BJ (cell line): ENCODE results near the gene NR2F2. TPM values are rescaled to one million over a fixed set of nuclear protein-coding genes. Genes with fewer than 3 reads are reported as not detected.

Source experiments
- CTCF ChIA-PET: fragments of 350-600 bp; formaldehyde crosslinking; extraction: SDS; loops from one replicate; lab custom pipeline; 2021; ENCODE audit warnings: antibody characterized with exemption, inconsistent platforms; lab: Yijun Ruan, JAX
- POLR2A ChIA-PET: fragments of 300-600 bp; sonication (Branson Sonifier 250); formaldehyde crosslinking; extraction: SDS; loops from one replicate; lab custom pipeline; 2021; ENCODE audit warnings: antibody characterized with exemption; lab: Charles Lee
- DNase-seq: peaks from one replicate; pipeline ENCODE4 v3.0.0-alpha.2; 2011; ENCODE audit warnings: low read depth
- H3K27me3 ChIP-seq: 2 replicates; pipeline ENCODE4 v1.6.0; 2011; ENCODE audit warnings: low read length; ENCODE audit not compliant: control insufficient read depth, insufficient read depth
- H3K36me3 ChIP-seq: 2 replicates; pipeline ENCODE4 v1.5.1; 2011; ENCODE audit warnings: low read length; ENCODE audit not compliant: control insufficient read depth, insufficient read depth
- H3K4me3 ChIP-seq: 2 replicates; pipeline ENCODE4 v1.5.1; 2011; ENCODE audit warnings: low read depth, mild to moderate bottlenecking, control low read depth, low read length
- polyA plus RNA-seq: library from polyadenylated mRNA; depleted of rRNA; stranded (reverse); fragments of >200 nt; gene quantifications from 2 replicates; pipeline ENCODE4 v1.2.3, GENCODE V29; 2011
- TF ChIP-seq, protein P1 (sequence below): IDR thresholded peaks from 2 replicates; pipeline ENCODE4 v1.5.1; 2011; ENCODE audit warnings: low read depth, mild to moderate bottlenecking, control low read depth, inconsistent platforms, low read length, moderate library complexity; ENCODE audit not compliant: insufficient read depth

Gene NR2F2
- polyA plus RNA-seq, 1 experiment: 50.0 TPM

GRCh38 chr15:96314963-96315362 is 15.5 kb upstream of the NR2F2 start:
- TF ChIP-seq, protein P1, sequence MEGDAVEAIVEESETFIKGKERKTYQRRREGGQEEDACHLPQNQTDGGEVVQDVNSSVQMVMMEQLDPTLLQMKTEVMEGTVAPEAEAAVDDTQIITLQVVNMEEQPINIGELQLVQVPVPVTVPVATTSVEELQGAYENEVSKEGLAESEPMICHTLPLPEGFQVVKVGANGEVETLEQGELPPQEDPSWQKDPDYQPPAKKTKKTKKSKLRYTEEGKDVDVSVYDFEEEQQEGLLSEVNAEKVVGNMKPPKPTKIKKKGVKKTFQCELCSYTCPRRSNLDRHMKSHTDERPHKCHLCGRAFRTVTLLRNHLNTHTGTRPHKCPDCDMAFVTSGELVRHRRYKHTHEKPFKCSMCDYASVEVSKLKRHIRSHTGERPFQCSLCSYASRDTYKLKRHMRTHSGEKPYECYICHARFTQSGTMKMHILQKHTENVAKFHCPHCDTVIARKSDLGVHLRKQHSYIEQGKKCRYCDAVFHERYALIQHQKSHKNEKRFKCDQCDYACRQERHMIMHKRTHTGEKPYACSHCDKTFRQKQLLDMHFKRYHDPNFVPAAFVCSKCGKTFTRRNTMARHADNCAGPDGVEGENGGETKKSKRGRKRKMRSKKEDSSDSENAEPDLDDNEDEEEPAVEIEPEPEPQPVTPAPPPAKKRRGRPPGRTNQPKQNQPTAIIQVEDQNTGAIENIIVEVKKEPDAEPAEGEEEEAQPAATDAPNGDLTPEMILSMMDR: no peak
- CTCF ChIA-PET: interaction anchor here (0.6 kb wide), 1 partner anchor 119 kb away, joined by 3 read pairs; no protein-coding TSS in a partner anchor
- no peaks in the 10 kb centered on the region for H3K27me3 ChIP-seq
- H3K4me3 ChIP-seq: no peak overlapping the region
- POLR2A ChIA-PET: interaction anchor here (0.6 kb wide), 1 partner anchor 30 kb away, joined by 3 read pairs; no protein-coding TSS in a partner anchor
- H3K36me3 ChIP-seq: no peaks in the 10 kb centered on the region
- DNase-seq: no peak

GRCh38 chr15:96316953-96317629 is 13.4 kb upstream of the NR2F2 start:
- CTCF ChIA-PET: no interaction called here

GRCh38 chr15:96320107-96320506 is 10.4 kb upstream of the NR2F2 start:
- CTCF ChIA-PET: interaction anchor here (1.6 kb wide), 1 partner anchor 9 kb away, joined by 4 read pairs; no protein-coding TSS in a partner anchor
- no peak for DNase-seq
- POLR2A ChIA-PET: no interaction called here
- TF ChIP-seq, protein P1: no peak
- Histone ChIP-seq H3K36me3 (no peaks in the 10 kb centered on the region; the same call in 1 of the 2 replicates), H3K27me3 (no peaks in the 10 kb centered on the region), H3K4me3 (no peak overlapping the region)

More at GRCh38 chr15:96316953-96317629, 13.4 kb upstream of the NR2F2 start:
- TF ChIP-seq, protein P1: no peak
- H3K4me3 ChIP-seq: no peak overlapping the region
- H3K36me3 ChIP-seq: no peaks in the 10 kb centered on the region; the same call in 1 of the 2 replicates
- H3K27me3 ChIP-seq: no peaks in the 10 kb centered on the region
- DNase-seq: no peak
- POLR2A ChIA-PET: no interaction called here

- CTCF ChIA-PET: interaction anchor here (0.6 to 1.6 kb wide), 3 partner anchors 8 to 272 kb away, joined by 3 to 4 read pairs (median 3); no protein-coding TSS in a partner anchor
- H3K27me3 ChIP-seq: no peaks in the 10 kb centered on the region
- H3K4me3 ChIP-seq: peak overlapping the region; percentile 24
- no peaks in the 10 kb centered on the region; the same call in 1 of the 2 replicates for H3K36me3 ChIP-seq
- POLR2A ChIA-PET: interaction anchor here (0.6 kb wide), 1 partner anchor 17 kb away, joined by 5 read pairs; no protein-coding TSS in a partner anchor
- TF ChIP-seq, protein P1: no peak
- DNase-seq: no peak
Measured at GRCh38 chr15:96320703-96321638, 9.5 kb upstream of the NR2F2 start.
